HG02763 (cell line): ENCODE data around the gene FURIN.
"Not testable (repeated sequence)": the region's sequence is repeated elsewhere in the genome, so short reads cannot be mapped to it uniquely, and the experiment has no call there.

Source experiments
- ATAC-seq: cut with Tn5 transposase; IDR thresholded peaks from one replicate; pipeline ENCODE4 v1.9.1; 2021; ENCODE audit warnings: mild to moderate bottlenecking, moderate library complexity; ENCODE audit not compliant: unreplicated experiment

Gene FURIN

GRCh38 chr15:90868261-90868689, at the start of gene FURIN:
Gene FURIN (plus strand): TSS chr15:90868588. CDS start chr15:90875741, 7,153 bp downstream.
- ATAC-seq: no peak

DNA sequence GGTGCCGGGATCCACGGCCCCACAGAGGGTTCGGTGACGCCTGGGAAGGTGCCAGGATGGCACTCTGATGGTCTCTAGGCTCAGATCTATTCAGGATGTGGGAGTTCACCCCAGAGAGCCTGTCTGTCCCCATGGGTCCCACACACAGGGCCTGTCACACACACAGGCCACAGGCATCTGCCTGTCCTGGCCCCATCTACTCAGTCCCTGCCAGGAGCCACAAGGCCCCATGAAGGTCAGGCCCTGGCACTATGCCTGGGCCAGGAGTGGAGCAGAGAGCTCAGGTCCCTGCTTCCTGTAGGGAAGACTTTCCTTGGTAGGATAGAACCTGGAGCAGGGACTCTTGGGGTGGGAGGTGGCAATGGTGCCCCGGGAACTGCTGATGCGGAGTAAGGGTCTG, 49.0 kb upstream of the FURIN start:
- ATAC-seq: no peak

- ATAC-seq: no peak
Measured at GRCh38 chr15:90819850-90820249, 48.5 kb upstream of the FURIN start.

GRCh38 chr15:90820481-90820880, 47.9 kb upstream of the FURIN start:
- ATAC-seq: no peak

DNA sequence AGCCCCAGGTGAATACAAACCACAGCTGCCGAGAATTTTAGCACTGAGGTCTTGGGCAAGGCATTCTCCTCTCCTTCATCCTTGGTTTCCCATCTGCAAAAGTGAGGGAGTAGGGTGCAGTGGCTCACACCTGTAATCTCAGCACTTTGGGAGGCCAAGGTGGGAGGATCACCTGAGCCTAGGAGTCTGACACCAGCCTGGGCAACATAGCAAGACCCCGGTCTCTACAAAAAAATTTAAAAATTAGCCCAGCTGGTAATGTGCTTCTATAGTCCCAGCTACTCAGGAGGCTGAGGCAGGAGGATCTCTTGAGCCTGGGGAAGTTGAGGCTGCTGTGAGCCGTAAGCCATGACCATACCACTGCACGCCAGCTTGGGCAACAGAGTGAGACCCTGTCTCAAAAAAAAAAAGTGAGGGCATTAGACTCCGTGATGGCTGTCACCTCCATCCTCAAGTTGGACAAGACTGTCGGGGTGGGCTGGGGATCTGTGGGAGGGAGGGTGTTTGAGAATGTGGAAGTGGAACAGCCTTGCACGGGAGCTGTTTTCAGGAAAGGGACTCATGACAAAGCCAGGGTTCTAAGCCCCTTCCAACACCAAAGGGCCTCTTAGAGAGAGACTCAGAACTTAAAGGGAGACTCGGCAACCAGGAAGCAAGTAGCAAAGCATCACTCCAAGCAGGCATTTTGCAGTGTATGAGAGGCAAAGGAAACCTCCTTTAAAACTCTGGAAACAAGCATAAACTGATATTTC, 46.0 kb upstream of the FURIN start:
- ATAC-seq: no peak

GRCh38 chr15:90823455-90823974, 44.9 kb upstream of the FURIN start:
- ATAC-seq: no peak

GRCh38 chr15:90825115-90825899, 43.1 kb upstream of the FURIN start:
- ATAC-seq: not testable (repeated sequence)

- ATAC-seq: not testable (repeated sequence)
Measured at GRCh38 chr15:90826206-90826885, 42.0 kb upstream of the FURIN start.

- no peak for ATAC-seq
Measured at GRCh38 chr15:90826886-90827435, 41.4 kb upstream of the FURIN start.

- ATAC-seq: no peak
Measured at GRCh38 chr15:90828111-90828510, 40.3 kb upstream of the FURIN start.

DNA sequence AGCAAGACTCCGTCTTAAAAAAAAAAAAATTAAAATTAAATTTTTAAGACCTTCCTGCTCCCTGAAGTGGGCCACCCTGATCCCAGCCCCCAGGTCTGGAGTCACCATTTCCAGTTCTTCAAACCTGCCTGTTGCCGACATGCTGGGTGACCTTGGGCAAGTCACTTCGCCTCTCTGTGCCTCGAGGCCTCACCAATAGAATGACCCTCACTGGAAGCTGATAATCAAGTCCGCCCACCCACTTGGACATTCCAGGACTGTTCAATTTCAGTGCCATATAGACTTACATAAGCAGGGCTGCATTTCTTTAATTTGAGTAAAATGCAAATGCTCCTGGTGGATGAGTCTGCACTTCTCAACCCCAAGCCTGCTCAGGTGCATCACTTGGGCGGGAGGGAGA, 39.3 kb upstream of the FURIN start:
- ATAC-seq: no peak

- ATAC-seq: no peak
Measured at GRCh38 chr15:90829942-90830440, 38.4 kb upstream of the FURIN start.

GRCh38 chr15:90834626-90835025, 33.8 kb upstream of the FURIN start:
- ATAC-seq: no peak

DNA sequence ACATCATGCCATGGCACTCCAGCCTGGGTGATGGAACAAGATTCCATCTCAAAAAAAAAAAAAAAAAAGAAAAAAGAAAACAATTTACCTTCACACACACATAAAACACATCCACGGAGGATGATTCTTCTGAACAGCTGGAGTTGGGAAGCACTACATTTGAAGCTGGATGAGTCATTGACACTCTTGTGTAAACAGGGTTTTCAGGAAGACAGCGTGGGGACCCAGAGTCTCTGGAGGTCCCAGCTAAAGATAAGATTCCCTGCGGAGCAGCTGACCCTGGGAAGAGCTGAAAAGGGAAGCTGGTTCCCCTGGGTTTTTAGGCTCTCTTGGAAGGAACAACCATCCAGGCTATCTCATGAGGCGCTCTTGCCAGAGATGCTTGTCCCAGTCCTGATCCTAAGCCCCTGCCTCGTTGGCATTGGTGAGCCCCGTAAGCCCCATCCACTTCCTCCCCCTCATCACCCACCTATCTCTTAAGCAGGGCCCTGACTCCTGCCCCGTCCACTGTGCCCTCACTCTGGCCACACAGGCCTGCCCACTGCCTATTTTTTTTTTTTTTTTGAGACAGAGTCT, 32.0 kb upstream of the FURIN start:
- no peak for ATAC-seq

- no peak for ATAC-seq
Measured at GRCh38 chr15:90837094-90837493, 31.3 kb upstream of the FURIN start.

GRCh38 chr15:90838139-90838538, 30.2 kb upstream of the FURIN start:
- ATAC-seq: no peak

DNA sequence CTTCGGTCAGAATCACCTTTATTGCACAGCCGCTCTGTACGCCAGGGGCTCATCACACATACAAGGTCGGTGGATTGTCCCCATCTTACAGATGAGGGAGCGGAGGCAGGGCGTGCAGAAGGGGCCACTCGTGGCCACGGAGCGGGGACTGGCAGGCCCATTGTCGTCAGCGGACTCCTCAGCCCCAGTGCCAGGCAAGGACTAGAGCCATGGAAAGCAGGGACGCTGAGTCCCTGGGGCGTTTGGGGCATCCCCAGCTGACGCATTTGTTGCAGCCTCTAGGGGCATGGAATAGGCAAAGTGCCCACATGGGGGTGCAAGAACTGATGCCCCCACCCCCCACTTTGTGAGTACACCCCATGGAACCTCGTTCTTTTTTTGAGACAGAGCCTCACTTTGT, 29.8 kb upstream of the FURIN start:
- ATAC-seq: no peak

- peak; percentile 82 for ATAC-seq
Measured at GRCh38 chr15:90839187-90840071, 29.0 kb upstream of the FURIN start.

DNA sequence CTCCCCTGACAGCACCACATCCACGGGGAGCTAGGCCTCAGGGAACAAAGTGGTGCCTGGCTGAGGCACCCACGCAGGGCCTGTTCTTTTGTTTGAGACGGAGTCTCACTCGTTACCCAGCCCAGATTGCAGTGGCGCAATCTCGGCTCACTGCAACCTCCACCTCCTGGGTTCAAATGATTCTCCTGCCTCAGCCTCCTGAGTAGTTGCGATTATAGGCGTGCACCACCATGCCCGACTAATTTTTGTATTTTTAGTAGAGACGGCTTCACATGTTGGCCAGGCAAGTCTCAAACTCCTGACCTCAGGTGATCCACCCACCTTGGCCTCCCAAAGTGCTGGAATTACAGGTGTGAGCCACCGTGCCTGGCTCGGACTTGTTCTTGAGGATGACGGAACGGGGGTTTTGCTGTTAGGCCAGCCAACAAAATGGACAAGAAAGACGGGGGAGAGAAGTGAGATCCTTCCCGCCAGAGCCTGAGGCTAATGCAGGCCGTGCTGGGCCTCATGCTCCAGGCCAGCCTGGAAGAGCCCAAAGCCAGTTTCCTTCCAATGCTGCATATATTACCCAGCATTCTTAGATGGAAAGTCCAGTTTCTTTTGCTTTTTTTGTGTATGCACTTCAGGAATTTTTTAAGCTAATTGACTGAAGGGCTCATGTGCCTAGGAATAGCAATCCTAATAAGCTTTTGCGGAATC, 28.1 kb upstream of the FURIN start:
- ATAC-seq: no peak
